B cell (primary cell): ENCODE results near the gene TOLLIP. TPM values are rescaled to one million over a fixed set of nuclear protein-coding genes. Genes with fewer than 3 reads are reported as not detected.

Experiments used
- ATAC-seq: fragments of 200-7000 bp; cut with Tn5 transposase; one replicate; pipeline ENCODE4 v1.10.0; 2021; ENCODE audit warnings: low read depth, mild to moderate bottlenecking, moderate number of reproducible peaks, moderate library complexity
- CTCF ChIA-PET: fragments of 350-600 bp; sonication (Branson Sonifier 250); formaldehyde crosslinking; loops from one replicate; lab custom pipeline; 2021; ENCODE audit warnings: antibody characterized with exemption, inconsistent platforms; lab: Charles Lee
- POLR2A ChIA-PET: fragments of 350-600 bp; sonication (Branson Sonifier 250); formaldehyde crosslinking; loops from one replicate; lab custom pipeline; 2021; ENCODE audit warnings: antibody characterized with exemption; lab: Charles Lee
- DNase-seq: peaks from one replicate; pipeline ENCODE4 v3.0.0; 2013
- H2AFZ ChIP-seq: 2 replicates; pipeline ENCODE4 v1.6.1; 2012; ENCODE audit warnings: mild to moderate bottlenecking, low read depth, low read length; ENCODE audit not compliant: insufficient read depth, poor library complexity, severe bottlenecking
- H3K27ac ChIP-seq, 2 donors: 1 replicate in 1 of 2; 2 replicates in 1 of 2; pipeline ENCODE4 v1.5.1; 2012 to 2013; ENCODE audit warnings: low read length in 2 of 2, mild to moderate bottlenecking in 2 of 2, moderate library complexity in 1 of 2
- H3K27me3 ChIP-seq, 4 experiments: fragments of 200-600 bp in 1 of 4; sonication (generic) in 1 of 4; replicated peaks in 1 of 4; 1 replicate in 2 of 4; 2 replicates in 2 of 4; pipeline versions ENCODE4 v1.6.1 to v1.7.0; 2013 to 2016; ENCODE audit warnings: low read length in 3 of 4, mild to moderate bottlenecking in 2 of 4, mixed read lengths in 1 of 4, moderate library complexity in 1 of 4; ENCODE audit not compliant: insufficient read depth in 4 of 4, control insufficient read depth in 3 of 4; ENCODE audit errors: control extremely low read depth in 1 of 4
- H3K36me3 ChIP-seq, 2 experiments: replicated peaks in 1 of 2; 1 replicate in 1 of 2; 2 replicates in 1 of 2; pipeline versions ENCODE4 v1.6.1 to v1.7.1; 2013; ENCODE audit warnings: low read length in 1 of 2; ENCODE audit not compliant: insufficient read depth in 2 of 2, control insufficient read depth in 1 of 2; ENCODE audit errors: control extremely low read depth in 1 of 2, extremely low read depth in 1 of 2
- H3K4me1 ChIP-seq, 2 donors: fragments of 200-600 bp in 1 of 2; sonication (generic) in 1 of 2; 1 replicate in 1 of 2; 2 replicates in 1 of 2; pipeline versions ENCODE4 v1.5.1 to v1.6.1; 2013 to 2017; ENCODE audit warnings: low read length in 2 of 2; ENCODE audit not compliant: control insufficient read depth in 2 of 2, insufficient read depth in 2 of 2
- H3K4me2 ChIP-seq: replicated peaks from 2 replicates; pipeline ENCODE3; 2012; ENCODE audit warnings: mild to moderate bottlenecking, low read depth, low read length; ENCODE audit not compliant: poor library complexity, severe bottlenecking
- H3K4me3 ChIP-seq, 5 experiments: fragments of 200-600 bp in 1 of 5; sonication (generic) in 1 of 5; 1 replicate in 3 of 5; 2 replicates in 2 of 5; pipeline versions ENCODE4 v1.5.1 to v1.7.0; 2011 to 2016; ENCODE audit warnings: low read length in 4 of 5, mild to moderate bottlenecking in 4 of 5, low read depth in 2 of 5, control low read depth in 1 of 5, moderate library complexity in 1 of 5; ENCODE audit not compliant: insufficient read depth in 1 of 5; ENCODE audit errors: control extremely low read depth in 1 of 5, extremely low read depth in 1 of 5
- H3K79me2 ChIP-seq: fragments of 200-600 bp; sonication (generic); one replicate; pipeline ENCODE4 v1.6.0; 2016; ENCODE audit warnings: low read length; ENCODE audit not compliant: control insufficient read depth, insufficient read depth
- H3K9ac ChIP-seq: fragments of 200-600 bp; sonication (generic); 2 replicates; pipeline ENCODE4 v1.6.1; 2017; ENCODE audit warnings: mild to moderate bottlenecking, low read length, moderate library complexity
- H3K9me3 ChIP-seq, 3 donors: one replicate each; pipeline versions ENCODE4 v1.6.1 to v1.7.1; 2013; ENCODE audit warnings: low read length in 2 of 3; ENCODE audit not compliant: control insufficient read depth in 2 of 3, insufficient read depth in 1 of 3; ENCODE audit errors: control extremely low read depth in 1 of 3
- H4K20me1 ChIP-seq: 2 replicates; pipeline ENCODE4 v1.6.0; 2012; ENCODE audit warnings: mild to moderate bottlenecking, low read length; ENCODE audit not compliant: insufficient read depth, control insufficient read depth, poor library complexity, severe bottlenecking
- H3K27ac Mint-ChIP-seq: one replicate; pipeline ENCODE4 v1.8.0; 2021; ENCODE audit warnings: mixed read lengths
- H3K27me3 Mint-ChIP-seq: one replicate; pipeline ENCODE4 v1.8.0; 2021; ENCODE audit warnings: mixed read lengths
- H3K4me1 Mint-ChIP-seq: one replicate; pipeline ENCODE4 v1.8.0; 2021; ENCODE audit warnings: mixed read lengths
- H3K4me3 Mint-ChIP-seq: one replicate; pipeline ENCODE4 v1.8.0; 2021; ENCODE audit warnings: mixed read lengths
- H3K9me3 Mint-ChIP-seq: one replicate; pipeline ENCODE4 v1.8.0; 2022; ENCODE audit warnings: mixed read lengths; ENCODE audit not compliant: insufficient read depth
- EZH2 ChIP-seq: IDR thresholded peaks from 2 replicates; pipeline ENCODE4 v1.6.1; 2012; ENCODE audit warnings: borderline replicate concordance, low read depth, mild to moderate bottlenecking, moderate library complexity, low read length; ENCODE audit not compliant: insufficient read depth, poor library complexity, severe bottlenecking
- WGBS: methylation state at CpG from one replicate; pipeline ENCODE4 v1.1.5; 2013; ENCODE audit warnings: missing lambda C conversion rate; ENCODE audit not compliant: insufficient coverage; 5-methylcytosine and 5-hydroxymethylcytosine counted together
- intact Hi-C: fragments of 100-400 bp; cut with micrococcal nuclease; formaldehyde crosslinking; loops from one replicate; pipeline ENCODE4 v1.10.0; 2022
- polyA plus RNA-seq: library from polyadenylated mRNA; depleted of rRNA; stranded (reverse); fragments of >200 nt; gene quantifications from 2 replicates; pipeline ENCODE4 v1.2.3, GENCODE V29; 2012
- total RNA-seq, 2 donors: library from RNA; stranded (reverse); fragments of 120-200 nt in 1 of 2; gene quantifications; 1 replicate in 1 of 2; 2 replicates in 1 of 2; pipeline versions ENCODE4 v1.2.3 to v1.2.4, GENCODE V29; 2013 to 2022
- TF ChIP-seq, protein P1 (sequence below): fragments of 200-600 bp; IDR thresholded peaks from one replicate; pipeline ENCODE4 v1.8.0; 2022; ENCODE audit warnings: antibody characterized with exemption, mild to moderate bottlenecking

Gene TOLLIP
- total and polyA plus RNA-seq, 2 donors (not counting 1 experiment from before 2014, with no cell fraction given) = 34.7 to 52.5 TPM

DNA sequence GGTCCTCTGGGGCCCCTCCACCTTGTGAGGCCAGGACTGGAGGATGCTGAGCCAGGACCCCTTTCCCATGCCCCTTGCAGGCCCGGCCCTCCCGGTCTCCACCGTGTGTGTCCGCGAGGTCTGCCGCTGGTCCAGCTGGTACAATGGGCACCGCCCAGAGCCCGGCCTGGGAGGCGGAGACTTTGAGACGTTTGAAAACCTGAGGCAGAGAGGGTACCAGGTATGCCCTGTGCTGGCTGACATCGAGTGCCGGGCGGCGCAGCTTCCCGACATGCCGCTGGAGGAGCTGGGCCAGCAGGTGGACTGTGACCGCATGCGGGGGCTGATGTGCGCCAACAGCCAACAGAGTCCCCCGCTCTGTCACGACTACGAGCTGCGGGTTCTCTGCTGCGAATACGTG is 68.7 kb downstream of the TOLLIP start:
- Histone ChIP-seq H4K20me1 (no peaks in the 10 kb centered on the region), H3K4me2 (no peak overlapping the region), H3K4me1 (no peaks in the 10 kb centered on the region), H3K27ac (no peak overlapping the region), H2AFZ (no peak overlapping the region), H3K27me3 (no peaks in the 10 kb centered on the region), H3K4me3 (no peak overlapping the region), H3K9me3 (peaks cover 0 to 12% (median 0%) of the 10 kb centered on the region in 3 donors), H3K79me2 (no peaks in the 10 kb centered on the region), H3K9ac (no peak overlapping the region), H3K36me3 (no peaks in the 10 kb centered on the region)
- no peaks in the 10 kb centered on the region for H3K4me1 Mint-ChIP-seq
- intact Hi-C loops = no loop called here
- TF ChIP-seq, protein P1, sequence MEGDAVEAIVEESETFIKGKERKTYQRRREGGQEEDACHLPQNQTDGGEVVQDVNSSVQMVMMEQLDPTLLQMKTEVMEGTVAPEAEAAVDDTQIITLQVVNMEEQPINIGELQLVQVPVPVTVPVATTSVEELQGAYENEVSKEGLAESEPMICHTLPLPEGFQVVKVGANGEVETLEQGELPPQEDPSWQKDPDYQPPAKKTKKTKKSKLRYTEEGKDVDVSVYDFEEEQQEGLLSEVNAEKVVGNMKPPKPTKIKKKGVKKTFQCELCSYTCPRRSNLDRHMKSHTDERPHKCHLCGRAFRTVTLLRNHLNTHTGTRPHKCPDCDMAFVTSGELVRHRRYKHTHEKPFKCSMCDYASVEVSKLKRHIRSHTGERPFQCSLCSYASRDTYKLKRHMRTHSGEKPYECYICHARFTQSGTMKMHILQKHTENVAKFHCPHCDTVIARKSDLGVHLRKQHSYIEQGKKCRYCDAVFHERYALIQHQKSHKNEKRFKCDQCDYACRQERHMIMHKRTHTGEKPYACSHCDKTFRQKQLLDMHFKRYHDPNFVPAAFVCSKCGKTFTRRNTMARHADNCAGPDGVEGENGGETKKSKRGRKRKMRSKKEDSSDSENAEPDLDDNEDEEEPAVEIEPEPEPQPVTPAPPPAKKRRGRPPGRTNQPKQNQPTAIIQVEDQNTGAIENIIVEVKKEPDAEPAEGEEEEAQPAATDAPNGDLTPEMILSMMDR = no peak
- no peak for TF ChIP-seq EZH2
- POLR2A ChIA-PET = no interaction called here
- H3K4me3 Mint-ChIP-seq = no peak overlapping the region
- H3K27ac Mint-ChIP-seq = no peak overlapping the region
- 97% methylated on average over 25 of the region's 25 CpGs for WGBS
- CTCF ChIA-PET = no interaction called here
- ATAC-seq (no peak), DNase-seq (no peak)
- no peaks in the 10 kb centered on the region for H3K27me3 Mint-ChIP-seq
- H3K9me3 Mint-ChIP-seq = no peaks in the 10 kb centered on the region

DNA sequence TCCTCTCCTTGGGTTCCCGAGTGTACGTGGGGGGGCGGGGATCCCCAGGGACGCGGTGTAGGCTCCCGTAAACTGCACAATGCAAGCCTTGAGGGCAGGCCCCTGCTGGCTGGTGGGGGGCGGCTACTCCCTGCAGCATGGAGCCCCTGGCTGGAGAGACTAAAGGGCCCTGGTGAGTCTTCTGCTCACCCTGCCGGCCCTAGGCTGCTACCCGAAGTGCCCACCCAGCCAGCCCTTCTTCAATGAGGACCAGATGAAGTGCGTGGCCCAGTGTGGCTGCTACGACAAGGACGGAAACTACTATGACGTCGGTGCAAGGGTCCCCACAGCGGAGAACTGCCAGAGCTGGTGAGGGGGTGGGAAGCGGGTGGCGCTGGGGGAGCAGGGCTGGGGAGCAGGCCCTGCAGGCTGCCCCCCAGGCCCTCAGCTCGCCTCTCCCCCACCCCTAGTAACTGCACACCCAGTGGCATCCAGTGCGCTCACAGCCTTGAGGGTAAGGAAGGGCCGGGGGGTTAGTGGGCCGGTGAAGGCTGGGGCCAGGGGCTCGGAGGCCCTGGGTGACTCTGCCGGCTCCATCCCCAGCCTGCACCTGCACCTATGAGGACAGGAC is 69.7 kb downstream of the TOLLIP start:
- TF ChIP-seq, protein P1 = no peak
- TF ChIP-seq EZH2 = no peak
- Histone ChIP-seq H3K36me3 (no peaks in the 10 kb centered on the region), H3K9ac (no peak overlapping the region), H3K4me3 (no peak overlapping the region), H3K9me3 (peaks cover 0 to 9% (median 0%) of the 10 kb centered on the region in 3 donors), H3K27ac (no peak overlapping the region), H3K79me2 (no peaks in the 10 kb centered on the region), H3K4me1 (no peaks in the 10 kb centered on the region), H3K27me3 (no peaks in the 10 kb centered on the region), H2AFZ (no peak overlapping the region), H4K20me1 (no peaks in the 10 kb centered on the region), H3K4me2 (no peak overlapping the region)
- H3K4me1 Mint-ChIP-seq = no peaks in the 10 kb centered on the region
- ATAC-seq (no peak), DNase-seq (no peak)
- CTCF ChIA-PET = no interaction called here
- no peaks in the 10 kb centered on the region for H3K9me3 Mint-ChIP-seq
- no peak overlapping the region for H3K4me3 Mint-ChIP-seq
- H3K27ac Mint-ChIP-seq = no peak overlapping the region
- 92% methylated on average over 20 of the region's 23 CpGs for WGBS
- no peaks in the 10 kb centered on the region for H3K27me3 Mint-ChIP-seq
- POLR2A ChIA-PET = no interaction called here
- intact Hi-C loops = no loop called here
